H9 (cell line): ENCODE measurements around the gene ZBP1. TPM values are rescaled to one million over a fixed set of nuclear protein-coding genes. Genes with fewer than 3 reads are reported as not detected.

Source experiments
- DNase-seq: peaks from one replicate; pipeline ENCODE4 v3.0.0-alpha.2; 2017
- H2AFZ ChIP-seq: one replicate; pipeline ENCODE4 v1.6.1; 2013; ENCODE audit warnings: mild to moderate bottlenecking, low read length, control low read depth, moderate library complexity
- H2AK5ac ChIP-seq: 2 replicates; pipeline ENCODE4 v1.6.1; 2013; ENCODE audit warnings: low read length, control low read depth, mixed read lengths; ENCODE audit not compliant: insufficient read length
- H2BK120ac ChIP-seq: one replicate; pipeline ENCODE4 v1.6.1; 2013; ENCODE audit warnings: low read depth, mild to moderate bottlenecking, low read length, control low read depth, inconsistent platforms; ENCODE audit not compliant: poor library complexity, severe bottlenecking
- H2BK12ac ChIP-seq: 2 replicates; pipeline ENCODE4 v1.6.1; 2013; ENCODE audit warnings: low read length, control low read depth, mixed read lengths, low read depth; ENCODE audit not compliant: insufficient read length
- H2BK15ac ChIP-seq: 2 replicates; pipeline ENCODE4 v1.6.1; 2013; ENCODE audit warnings: low read depth, low read length, control low read depth
- H2BK20ac ChIP-seq: one replicate; pipeline ENCODE4 v1.6.1; 2013; ENCODE audit warnings: low read depth, mild to moderate bottlenecking, low read length, control low read depth, inconsistent platforms; ENCODE audit not compliant: poor library complexity, severe bottlenecking
- H2BK5ac ChIP-seq: 2 replicates; pipeline ENCODE4 v1.6.1; 2013; ENCODE audit warnings: low read length, control low read depth, mixed read lengths; ENCODE audit not compliant: insufficient read length
- H3K14ac ChIP-seq: 2 replicates; pipeline ENCODE4 v1.6.1; 2013; ENCODE audit warnings: low read length, control low read depth; ENCODE audit not compliant: insufficient read depth
- H3K18ac ChIP-seq: 2 replicates; pipeline ENCODE4 v1.6.1; 2013; ENCODE audit warnings: low read depth, mild to moderate bottlenecking, mixed read lengths, low read length, control low read depth; ENCODE audit not compliant: insufficient read length
- H3K23ac ChIP-seq: 2 replicates; pipeline ENCODE4 v1.6.1; 2013; ENCODE audit warnings: low read length, control low read depth, mixed read lengths, low read depth; ENCODE audit not compliant: insufficient read length
- H3K23me2 ChIP-seq: 2 replicates; pipeline ENCODE4 v1.6.1; 2013; ENCODE audit warnings: low read depth, mild to moderate bottlenecking, mixed read lengths, low read length, control low read depth; ENCODE audit not compliant: insufficient read length, poor library complexity, severe bottlenecking
- H3K27ac ChIP-seq: 2 replicates; pipeline ENCODE4 v1.5.1; 2013; ENCODE audit warnings: low read length, control low read depth, mixed read lengths, low read depth; ENCODE audit not compliant: insufficient read length
- H3K27me3 ChIP-seq: 2 replicates; pipeline ENCODE4 v1.6.1; 2013; ENCODE audit warnings: low read length, control low read depth, inconsistent platforms; ENCODE audit not compliant: insufficient read depth
- H3K4ac ChIP-seq: 2 replicates; pipeline ENCODE4 v1.6.1; 2013; ENCODE audit warnings: low read depth, mild to moderate bottlenecking, control low read depth, inconsistent platforms, low read length, moderate library complexity
- H3K4me1 ChIP-seq: 2 replicates; pipeline ENCODE4 v1.6.1; 2013; ENCODE audit warnings: low read length, control low read depth, inconsistent platforms; ENCODE audit not compliant: insufficient read depth
- H3K4me2 ChIP-seq: 2 replicates; pipeline ENCODE4 v1.6.1; 2013; ENCODE audit warnings: low read length, control low read depth, mixed read lengths; ENCODE audit not compliant: insufficient read length, insufficient read depth
- H3K56ac ChIP-seq: 2 replicates; pipeline ENCODE4 v1.6.1; 2013; ENCODE audit warnings: low read depth, mild to moderate bottlenecking, mixed read lengths, low read length, control low read depth; ENCODE audit not compliant: insufficient read length
- H3K79me1 ChIP-seq: 2 replicates; pipeline ENCODE4 v1.6.1; 2013; ENCODE audit warnings: low read depth, mild to moderate bottlenecking, moderate library complexity, low read length, control low read depth, inconsistent platforms; ENCODE audit not compliant: insufficient read depth, poor library complexity, severe bottlenecking
- H3K79me2 ChIP-seq: 2 replicates; pipeline ENCODE4 v1.6.1; 2013; ENCODE audit warnings: low read length, control low read depth, inconsistent platforms; ENCODE audit not compliant: insufficient read depth
- H3K9ac ChIP-seq: 2 replicates; pipeline ENCODE4 v1.6.1; 2013; ENCODE audit warnings: low read length, control low read depth, mixed read lengths; ENCODE audit not compliant: insufficient read length; ENCODE audit errors: extremely low read depth
- H3K9me3 ChIP-seq: one replicate; pipeline ENCODE4 v1.6.1; 2013; ENCODE audit warnings: low read depth, low read length, inconsistent platforms; ENCODE audit not compliant: control insufficient read depth
- H3T11ph ChIP-seq: one replicate; pipeline ENCODE4 v1.6.1; 2013; ENCODE audit warnings: mild to moderate bottlenecking, low read length, control low read depth, inconsistent platforms
- H4K20me1 ChIP-seq: one replicate; pipeline ENCODE4 v1.6.1; 2013; ENCODE audit not compliant: control insufficient read depth, insufficient read length, insufficient read depth
- H4K5ac ChIP-seq: 2 replicates; pipeline ENCODE4 v1.6.1; 2013; ENCODE audit warnings: low read depth, mild to moderate bottlenecking, mixed read lengths, low read length, control low read depth; ENCODE audit not compliant: insufficient read length
- H4K8ac ChIP-seq: replicated peaks from 2 replicates; pipeline ENCODE4 v1.6.1; 2013; ENCODE audit warnings: low read length, control low read depth, mixed read lengths, low read depth; ENCODE audit not compliant: insufficient read length
- H4K91ac ChIP-seq: 2 replicates; pipeline ENCODE4 v1.6.1; 2013; ENCODE audit warnings: low read depth, mild to moderate bottlenecking, moderate library complexity, mixed read lengths, low read length, control low read depth; ENCODE audit not compliant: insufficient read length
- H3K27ac Mint-ChIP-seq, 3 experiments: 2 replicates in 2 of 3; 3 replicates in 1 of 3; pipeline ENCODE4 v1.8.0; 2020 to 2021; ENCODE audit warnings: mixed read lengths in 3 of 3, mild to moderate bottlenecking in 1 of 3, moderate library complexity in 1 of 3
- H3K27me3 Mint-ChIP-seq: 2 replicates; pipeline ENCODE4 v1.8.0; 2021; ENCODE audit warnings: low read depth, mild to moderate bottlenecking, moderate library complexity, mixed read lengths
- H3K36me3 Mint-ChIP-seq, 3 experiments: 2 replicates in 2 of 3; 3 replicates in 1 of 3; pipeline ENCODE4 v1.8.0; 2020 to 2021; ENCODE audit warnings: low read depth in 3 of 3, mixed read lengths in 3 of 3; ENCODE audit not compliant: insufficient read depth in 1 of 3
- H3K4me1 Mint-ChIP-seq, 2 experiments: 2 replicates each; pipeline ENCODE4 v1.8.0; 2020; ENCODE audit warnings: mixed read lengths in 2 of 2
- H3K4me3 Mint-ChIP-seq, 2 experiments: 2 replicates in 1 of 2; 3 replicates in 1 of 2; pipeline ENCODE4 v1.8.0; 2020 to 2021; ENCODE audit warnings: mild to moderate bottlenecking in 2 of 2, mixed read lengths in 2 of 2, moderate library complexity in 1 of 2
- H3K9me3 Mint-ChIP-seq, 2 experiments: 2 replicates in 1 of 2; 3 replicates in 1 of 2; pipeline ENCODE4 v1.8.0; 2020; ENCODE audit warnings: mild to moderate bottlenecking in 2 of 2, mixed read lengths in 2 of 2, moderate library complexity in 1 of 2
- CTCF ChIP-seq: fragments of 200-600 bp; sonication (generic); conservative IDR thresholded peaks from 3 replicates; pipeline ENCODE4 v1.8.0; 2021; ENCODE audit warnings: antibody characterized with exemption, mild to moderate bottlenecking
- WGBS: extraction: QIAGEN DNeasy Blood & Tissue Kit; methylation state at CpG from one replicate; pipeline ENCODE4 v1.1.7; 2013; ENCODE audit warnings: missing lambda C conversion rate, low lambda C conversion rate, mixed read lengths; ENCODE audit not compliant: insufficient read length; ENCODE audit errors: extremely low coverage; 5-methylcytosine and 5-hydroxymethylcytosine counted together
- total RNA-seq: library from RNA; stranded (reverse); gene quantifications from 2 replicates; pipeline ENCODE4 v1.2.1, GENCODE V29; 2021

ZBP1 gene
- total RNA-seq, 1 experiment from 2014 or later, result not detected

GRCh38 chr20:57598060-57598459 is 22.2 kb downstream of the ZBP1 start:
- Histone ChIP-seq H4K8ac (no peak overlapping the region), H3K18ac (no peak overlapping the region), H3K9me3 (no peaks in the 10 kb centered on the region), H4K20me1 (no peaks in the 10 kb centered on the region), H2BK15ac (no peak overlapping the region), H3K23me2 (no peaks in the 10 kb centered on the region), H3K4me2 (no peak overlapping the region), H3K79me2 (no peaks in the 10 kb centered on the region), H2AK5ac (no peak overlapping the region), H3K27me3 (no peaks in the 10 kb centered on the region), H4K91ac (no peak overlapping the region), H2BK5ac (no peak overlapping the region), H3K27ac (no peak overlapping the region), H3T11ph (no peak overlapping the region), H3K14ac (no peak overlapping the region), H3K56ac (no peak overlapping the region), H3K4ac (no peak overlapping the region), H2BK20ac (no peak overlapping the region), H3K4me1 (no peaks in the 10 kb centered on the region), H2BK12ac (no peak overlapping the region), H3K79me1 (no peaks in the 10 kb centered on the region), H2AFZ (no peak overlapping the region), H4K5ac (no peak overlapping the region), H3K23ac (no peak overlapping the region), H2BK120ac (no peak overlapping the region), H3K9ac (no peak overlapping the region)
- TF ChIP-seq CTCF, result no peak
- no peak overlapping the region for H3K27ac Mint-ChIP-seq
- no peaks in the 10 kb centered on the region; a peak in 1 of 5 replicates for H3K9me3 Mint-ChIP-seq
- H3K4me1 Mint-ChIP-seq, result peaks cover 13 to 27% of the 10 kb centered on the region in 2 experiments
- no CpG with 5 or more reads among the region's 10 CpGs for WGBS
- H3K36me3 Mint-ChIP-seq, result no peaks in the 10 kb centered on the region; a peak in 2 of 7 replicates
- no peak for DNase-seq
- peaks cover 6% of the 10 kb centered on the region; the same call in 1 of the 2 replicates for H3K27me3 Mint-ChIP-seq
- H3K4me3 Mint-ChIP-seq, result no peak overlapping the region
